ENCODE results near the gene C10orf90.

DNA sequence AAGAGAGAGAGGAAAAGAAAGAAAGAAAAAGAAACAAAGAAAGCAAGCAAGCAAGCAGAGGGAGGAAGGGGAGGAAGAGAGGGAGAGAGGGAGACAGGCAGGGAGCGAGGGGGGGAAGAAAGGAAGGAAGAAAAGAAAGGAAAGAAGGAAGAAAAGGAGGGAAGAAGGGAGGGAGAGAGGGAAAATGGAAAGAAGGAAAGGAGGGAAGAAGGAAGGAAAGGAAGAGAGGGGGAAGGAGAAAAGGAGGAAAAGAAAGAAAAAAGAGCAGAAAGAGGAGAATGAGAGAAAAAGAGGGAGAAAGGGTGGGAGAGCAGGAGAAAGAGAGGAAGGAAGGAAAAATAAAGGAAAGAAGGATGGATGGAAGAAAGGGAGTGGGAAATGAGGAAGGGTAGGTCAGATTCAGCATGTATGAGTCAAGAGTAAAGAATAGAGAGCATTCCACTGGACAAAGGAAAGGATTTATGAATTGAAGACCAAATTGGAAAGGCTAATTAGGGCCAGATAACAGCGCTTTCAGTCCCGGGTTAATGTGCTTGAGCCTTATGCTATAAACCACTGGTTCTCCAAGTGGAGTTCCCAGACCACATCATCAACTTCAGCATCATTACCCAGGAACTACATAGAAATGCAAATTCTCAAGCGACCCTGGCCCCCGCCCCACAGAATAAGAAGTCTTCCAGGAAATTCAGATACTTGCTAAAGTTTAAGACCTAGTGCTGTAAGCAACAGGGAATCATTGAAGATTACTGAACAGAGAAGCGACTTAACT lies 85.1 kb downstream of the C10orf90 start:
- TF ChIP-seq, protein P1, sequence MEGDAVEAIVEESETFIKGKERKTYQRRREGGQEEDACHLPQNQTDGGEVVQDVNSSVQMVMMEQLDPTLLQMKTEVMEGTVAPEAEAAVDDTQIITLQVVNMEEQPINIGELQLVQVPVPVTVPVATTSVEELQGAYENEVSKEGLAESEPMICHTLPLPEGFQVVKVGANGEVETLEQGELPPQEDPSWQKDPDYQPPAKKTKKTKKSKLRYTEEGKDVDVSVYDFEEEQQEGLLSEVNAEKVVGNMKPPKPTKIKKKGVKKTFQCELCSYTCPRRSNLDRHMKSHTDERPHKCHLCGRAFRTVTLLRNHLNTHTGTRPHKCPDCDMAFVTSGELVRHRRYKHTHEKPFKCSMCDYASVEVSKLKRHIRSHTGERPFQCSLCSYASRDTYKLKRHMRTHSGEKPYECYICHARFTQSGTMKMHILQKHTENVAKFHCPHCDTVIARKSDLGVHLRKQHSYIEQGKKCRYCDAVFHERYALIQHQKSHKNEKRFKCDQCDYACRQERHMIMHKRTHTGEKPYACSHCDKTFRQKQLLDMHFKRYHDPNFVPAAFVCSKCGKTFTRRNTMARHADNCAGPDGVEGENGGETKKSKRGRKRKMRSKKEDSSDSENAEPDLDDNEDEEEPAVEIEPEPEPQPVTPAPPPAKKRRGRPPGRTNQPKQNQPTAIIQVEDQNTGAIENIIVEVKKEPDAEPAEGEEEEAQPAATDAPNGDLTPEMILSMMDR (IDR thresholded peaks at IDR 0.05), result no peak
- TF ChIP-seq EP300 (IDR thresholded peaks at IDR 0.05) (no peak), POLR2AphosphoS5 (IDR thresholded peaks at IDR 0.05) (no peak), POLR2A (IDR thresholded peaks at IDR 0.05) (no peak)
